GM12878 (cell line): ENCODE measurements around the gene SIK1. TPM values are rescaled to one million over a fixed set of nuclear protein-coding genes. Genes with fewer than 3 reads are reported as not detected.

Source experiments
- ASH2L ChIP-seq: fragments of 300-600, 200-600 bp; sonication (generic); IDR thresholded peaks from 2 replicates; pipeline ENCODE4 v1.6.1; 2017; ENCODE audit warnings: low read depth, mild to moderate bottlenecking, borderline replicate concordance
- MLLT1 ChIP-seq: fragments of 450-650 bp; IDR thresholded peaks from 2 replicates; pipeline ENCODE4 v1.6.1; 2016; ENCODE audit warnings: mild to moderate bottlenecking
- PBX3 ChIP-seq: IDR thresholded peaks from 2 replicates; pipeline ENCODE4 v1.6.1; 2011; ENCODE audit warnings: mild to moderate bottlenecking, low read depth, low read length, moderate library complexity; ENCODE audit not compliant: insufficient replicate concordance
- SKIL ChIP-seq: fragments of 450-650 bp; IDR thresholded peaks from 2 replicates; pipeline ENCODE4 v1.6.1; 2017; ENCODE audit warnings: mild to moderate bottlenecking, low read depth, inconsistent platforms; ENCODE audit not compliant: poor library complexity, severe bottlenecking
- ZNF384 ChIP-seq: IDR thresholded peaks from 2 replicates; pipeline ENCODE4 v1.6.1; 2012; ENCODE audit warnings: low read depth, mild to moderate bottlenecking, low read length, improper control_type of control experiment, borderline replicate concordance
- polyA plus RNA-seq, 11 experiments: library from polyadenylated mRNA; depleted of rRNA in 4 of 11; unstranded in 6 of 11; stranded (reverse) in 5 of 11; fragments of >200 nt; fragmentation: Nextera tagmentation in 4 of 11; fragmentation: Illumina TruSeq in 1 of 11; extraction: Ambion mirVana in 4 of 11; extraction: Trizol in 1 of 11; gene quantifications; 1 replicate in 1 of 11; 2 replicates in 10 of 11; pipeline versions ENCODE4 v1.2.1 to v1.2.3, GENCODE V29; 2011 to 2016; ENCODE audit warnings: inconsistent platforms in 2 of 11, missing spikeins in 2 of 11, low read depth in 1 of 11
- total RNA-seq, 4 experiments: library from RNA; depleted of rRNA in 3 of 4; stranded (reverse); fragments of >200 nt in 3 of 4; fragmentation: Illumina TruSeq in 1 of 4; extraction: Trizol in 1 of 4; gene quantifications; 2 replicates each; pipeline versions ENCODE4 v1.2.1 to v1.2.3, GENCODE V29; 2013 to 2021

The SIK1 gene
- total and polyA plus RNA-seq, 10 of the 15 experiments (the other 5 are each of a cell fraction or from before 2014, with no cell fraction given), result 0.03 to 7.3 (median 2.1) TPM; not detected in 2

GRCh38 chr21:43364851-43365424 is 62.0 kb downstream of the SIK1 start (continued):
- no peak for TF ChIP-seq MLLT1
- no peak for TF ChIP-seq PBX3
- TF ChIP-seq ZNF384, result no peak
- no peak for TF ChIP-seq ASH2L
- no peak for TF ChIP-seq SKIL

Other genes with a start within 250 kb of the SIK1 start
- gene HSF2BP, start 232.4 kb upstream of the SIK1 start, total RNA-seq (2014; rRNA removed), result 0.33 and 0.45 TPM in 2 replicates
- 0.32 and 0.45 TPM in 2 replicates for gene HSF2BP, start 232.4 kb upstream of the SIK1 start, total RNA-seq (2014; rRNA removed; fragmentation: Illumina TruSeq; extraction: Trizol)
- gene HSF2BP, start 232.4 kb upstream of the SIK1 start, total RNA-seq (2021), result 0.38 and 0.48 TPM in 2 replicates
- gene HSF2BP, start 232.4 kb upstream of the SIK1 start, polyA plus RNA-seq (2011; rRNA removed), result 0.20 and 0.26 TPM in 2 replicates
- 0.21 TPM in 1 of 2 replicates, not detected in the other for gene HSF2BP, start 232.4 kb upstream of the SIK1 start, polyA plus RNA-seq (2014; fragmentation: Illumina TruSeq; extraction: Trizol)
- gene HSF2BP, start 232.4 kb upstream of the SIK1 start, polyA plus RNA-seq (2014; fragmentation: Nextera tagmentation; extraction: Ambion mirVana), result under 1 TPM; 0.07 to 0.19 TPM
- 0.53 and 0.81 TPM in 2 replicates for gene HSF2BP, start 232.4 kb upstream of the SIK1 start, polyA plus RNA-seq (2014; rRNA removed)
- under 1 TPM; 0.32 to 0.53 TPM for gene HSF2BP, start 232.4 kb upstream of the SIK1 start, polyA plus RNA-seq (2016; fragmentation: Nextera tagmentation; extraction: Ambion mirVana)
- gene RRP1B, start 232.4 kb upstream of the SIK1 start, total RNA-seq (2014; rRNA removed), result 38.1 and 41.9 TPM in 2 replicates
- 32.5 and 36.3 TPM in 2 replicates for gene RRP1B, start 232.4 kb upstream of the SIK1 start, total RNA-seq (2014; rRNA removed; fragmentation: Illumina TruSeq; extraction: Trizol)
- gene RRP1B, start 232.4 kb upstream of the SIK1 start, total RNA-seq (2021), result 52.8 and 57.4 TPM in 2 replicates
- 15.7 and 19.3 TPM in 2 replicates for gene RRP1B, start 232.4 kb upstream of the SIK1 start, polyA plus RNA-seq (2011; rRNA removed)
- gene RRP1B, start 232.4 kb upstream of the SIK1 start, polyA plus RNA-seq (2014; fragmentation: Illumina TruSeq; extraction: Trizol), result 35.7 and 39.9 TPM in 2 replicates
- 1 to 10 TPM; 8.1 to 9.7 TPM for gene RRP1B, start 232.4 kb upstream of the SIK1 start, polyA plus RNA-seq (2014; fragmentation: Nextera tagmentation; extraction: Ambion mirVana)
- gene RRP1B, start 232.4 kb upstream of the SIK1 start, polyA plus RNA-seq (2014; rRNA removed), result 33.7 and 35.0 TPM in 2 replicates
- gene RRP1B, start 232.4 kb upstream of the SIK1 start, polyA plus RNA-seq (2016; fragmentation: Nextera tagmentation; extraction: Ambion mirVana), result 10 to 100 TPM; 45.0 to 47.0 TPM